T-helper 2 cell treated with Interferon-gamma antibody and Interleukin-4, amounts not matched to agents 100 ng/mL and 5 ng/mL, for 36 hours (primary cell): Measurements from ENCODE around the gene PDXDC1. TPM values are rescaled to one million over a fixed set of nuclear protein-coding genes. Genes with fewer than 3 reads are reported as not detected.
"Not testable (repeated sequence)": the region's sequence is repeated elsewhere in the genome, so short reads cannot be mapped to it uniquely, and the experiment has no call there.

Source experiments
- intact Hi-C: fragments of 100-400 bp; cut with micrococcal nuclease; formaldehyde crosslinking; loops from one replicate; pipeline ENCODE4 v1.15.1; 2023
- total RNA-seq: library from RNA; stranded (reverse); gene quantifications from 2 replicates; pipeline ENCODE4 v1.2.3, GENCODE V29; 2022

The PDXDC1 gene
- total RNA-seq, 1 donor from 2014 or later: 48.7 TPM

- intact Hi-C loops: not testable (repeated sequence)
These were observed 158.0 kb downstream of the PDXDC1 start for GRCh38 chr16:15132719-15133428.

DNA sequence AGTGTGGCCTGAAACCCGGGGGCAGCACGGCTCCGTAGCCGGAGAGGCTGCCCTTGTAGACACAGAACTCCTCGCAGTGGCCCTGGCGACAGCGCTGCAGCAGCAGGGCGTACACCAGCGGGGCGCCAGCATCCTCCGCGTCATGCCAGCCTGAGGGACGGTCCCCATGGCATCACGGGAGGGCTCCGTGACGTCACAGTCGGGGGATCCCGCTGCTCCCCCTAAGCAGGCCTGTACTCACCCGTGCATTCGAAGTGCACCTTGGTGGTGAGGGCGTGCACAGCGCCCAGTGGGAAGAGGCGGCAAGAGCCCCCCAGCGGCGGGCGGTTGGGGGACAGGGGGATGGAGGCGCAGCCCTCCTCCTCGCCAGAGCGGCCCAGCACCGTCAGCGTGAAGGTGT is 158.7 kb downstream of the PDXDC1 start:
- intact Hi-C loops: not testable (repeated sequence)

DNA sequence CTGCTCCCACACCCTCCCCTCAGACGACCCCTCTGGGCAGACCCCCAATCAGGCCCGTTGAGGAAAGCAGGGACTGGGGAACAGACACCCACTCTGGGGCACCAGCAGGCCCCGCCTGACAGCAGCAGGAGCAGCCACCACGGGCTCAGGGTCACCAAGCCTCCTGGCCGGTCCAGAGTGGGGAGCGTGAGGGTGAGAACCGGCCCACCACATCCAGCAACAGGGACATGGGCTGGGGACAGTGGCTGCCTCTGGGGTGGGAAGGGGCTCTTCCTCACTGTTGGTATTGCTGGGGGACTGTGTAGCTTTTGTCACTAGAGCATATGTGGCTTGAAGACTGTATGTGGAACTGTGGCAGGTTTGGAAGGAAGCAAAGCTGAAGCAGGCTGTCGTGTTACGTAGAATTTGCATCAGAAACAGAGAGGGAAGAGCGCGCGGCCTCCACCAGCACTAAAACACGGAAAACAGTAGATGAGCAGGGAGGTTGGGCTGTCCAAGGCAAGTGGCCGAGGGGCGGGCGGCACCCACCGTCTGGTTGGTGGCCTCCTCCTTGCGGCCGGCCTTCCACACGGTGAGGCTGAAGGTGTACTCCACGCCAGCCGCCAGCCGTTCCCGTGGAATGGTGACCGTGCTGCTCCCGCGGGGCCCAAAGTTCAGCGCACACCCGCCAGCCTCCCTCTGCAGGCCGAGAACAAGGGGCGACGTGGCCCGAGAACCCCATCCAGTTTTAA is 160.1 kb downstream of the PDXDC1 start:
- intact Hi-C loops: not testable (repeated sequence)

- intact Hi-C loops: not testable (repeated sequence)
These were observed 160.9 kb downstream of the PDXDC1 start for GRCh38 chr16:15135483-15136360.

GRCh38 chr16:15137514-15137913 is 162.7 kb downstream of the PDXDC1 start:
- intact Hi-C loops: not testable (repeated sequence)

- intact Hi-C loops: not testable (repeated sequence)
These were observed 165.9 kb downstream of the PDXDC1 start for GRCh38 chr16:15140444-15141365.

DNA sequence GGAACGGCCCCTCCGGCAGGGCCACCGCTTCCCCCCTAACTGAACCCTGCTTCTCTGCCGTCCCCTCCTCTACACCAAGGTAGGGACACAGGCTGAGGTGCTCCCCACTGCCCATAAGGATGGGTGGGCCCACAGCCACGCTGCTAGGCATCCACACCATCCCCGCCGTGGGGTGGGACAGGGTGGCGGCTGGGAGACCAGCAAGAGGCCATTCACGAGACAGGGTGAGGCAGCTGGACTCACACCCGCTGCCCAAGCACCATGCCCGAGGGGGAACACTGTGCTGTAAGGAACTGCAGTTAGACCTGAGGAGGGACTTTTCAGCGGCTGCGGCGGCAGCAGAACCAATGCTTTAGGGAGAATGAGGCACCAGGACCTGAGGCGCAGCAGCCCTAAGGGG is 166.8 kb downstream of the PDXDC1 start:
- intact Hi-C loops: no loop called here

- intact Hi-C loops: not testable (repeated sequence)
These were observed 167.5 kb downstream of the PDXDC1 start for GRCh38 chr16:15142107-15142890.

DNA sequence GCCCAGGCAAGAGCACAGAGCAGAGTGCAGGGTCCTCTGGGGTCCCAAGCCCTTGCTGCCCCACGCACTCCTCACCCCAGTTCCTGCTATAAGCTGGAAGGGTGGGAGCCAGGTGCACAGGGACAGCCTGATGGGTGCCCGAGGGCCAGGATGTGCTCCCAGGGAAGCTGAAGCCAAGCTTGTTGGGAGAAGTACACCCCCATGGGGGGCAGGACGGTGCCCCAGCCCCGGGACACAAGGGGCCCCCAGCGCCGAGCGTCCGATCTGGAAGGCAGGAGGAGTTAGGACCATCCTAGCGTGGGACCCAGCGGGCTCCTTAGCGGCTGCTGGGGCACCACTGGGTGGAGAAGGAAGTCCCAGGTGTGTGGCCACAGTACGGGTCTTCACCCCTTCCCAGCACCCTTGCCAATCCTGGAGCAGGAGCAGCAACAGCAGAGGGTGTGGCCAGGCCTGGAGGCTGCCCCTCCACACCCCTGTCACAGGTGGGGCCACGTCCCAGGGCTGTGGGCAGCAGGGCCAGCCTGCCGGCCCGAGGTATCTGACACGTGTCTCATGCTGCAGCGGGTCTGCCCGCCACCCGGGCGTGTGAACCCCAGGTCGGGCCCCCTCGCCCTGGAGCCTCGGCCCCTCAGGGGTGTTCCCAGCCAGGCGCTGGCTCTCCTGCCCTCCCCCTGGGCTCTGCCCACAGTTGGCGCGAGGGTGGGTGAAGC is 168.2 kb downstream of the PDXDC1 start:
- intact Hi-C loops: not testable (repeated sequence)

GRCh38 chr16:15143601-15144091 is 168.8 kb downstream of the PDXDC1 start:
- intact Hi-C loops: not testable (repeated sequence)

GRCh38 chr16:15144092-15144631 is 169.3 kb downstream of the PDXDC1 start:
- intact Hi-C loops: not testable (repeated sequence)

DNA sequence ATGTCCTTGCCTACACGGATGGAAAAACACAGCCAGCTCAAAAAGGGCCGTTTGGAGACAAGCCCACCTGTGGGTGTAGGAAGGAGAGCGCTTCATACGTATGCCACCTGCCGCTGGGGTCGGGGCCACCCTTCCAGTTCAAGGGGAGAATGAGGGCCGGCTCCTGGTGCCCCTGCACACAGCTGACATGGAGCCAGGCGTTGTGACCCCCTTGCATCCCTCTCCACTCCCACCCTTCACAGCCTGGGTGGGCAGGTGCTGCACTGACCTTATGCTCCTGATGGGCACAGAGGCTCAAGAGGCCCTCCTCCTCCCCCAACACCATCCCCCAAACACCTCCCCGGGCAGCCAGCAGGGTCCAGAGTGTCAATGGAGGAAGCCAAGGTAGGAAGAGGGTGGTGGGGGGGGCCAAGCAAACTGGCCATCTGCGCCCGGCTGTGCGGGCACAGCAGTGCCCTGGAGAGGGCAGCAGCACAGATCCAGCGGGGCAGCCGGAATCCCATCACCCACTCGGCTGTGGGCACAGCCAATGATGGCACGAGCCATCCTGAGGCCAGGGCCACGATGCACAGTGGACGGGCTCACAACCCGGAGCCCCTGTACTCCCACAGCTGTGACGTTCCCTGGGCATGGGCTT is 170.1 kb downstream of the PDXDC1 start:
- intact Hi-C loops: not testable (repeated sequence)

DNA sequence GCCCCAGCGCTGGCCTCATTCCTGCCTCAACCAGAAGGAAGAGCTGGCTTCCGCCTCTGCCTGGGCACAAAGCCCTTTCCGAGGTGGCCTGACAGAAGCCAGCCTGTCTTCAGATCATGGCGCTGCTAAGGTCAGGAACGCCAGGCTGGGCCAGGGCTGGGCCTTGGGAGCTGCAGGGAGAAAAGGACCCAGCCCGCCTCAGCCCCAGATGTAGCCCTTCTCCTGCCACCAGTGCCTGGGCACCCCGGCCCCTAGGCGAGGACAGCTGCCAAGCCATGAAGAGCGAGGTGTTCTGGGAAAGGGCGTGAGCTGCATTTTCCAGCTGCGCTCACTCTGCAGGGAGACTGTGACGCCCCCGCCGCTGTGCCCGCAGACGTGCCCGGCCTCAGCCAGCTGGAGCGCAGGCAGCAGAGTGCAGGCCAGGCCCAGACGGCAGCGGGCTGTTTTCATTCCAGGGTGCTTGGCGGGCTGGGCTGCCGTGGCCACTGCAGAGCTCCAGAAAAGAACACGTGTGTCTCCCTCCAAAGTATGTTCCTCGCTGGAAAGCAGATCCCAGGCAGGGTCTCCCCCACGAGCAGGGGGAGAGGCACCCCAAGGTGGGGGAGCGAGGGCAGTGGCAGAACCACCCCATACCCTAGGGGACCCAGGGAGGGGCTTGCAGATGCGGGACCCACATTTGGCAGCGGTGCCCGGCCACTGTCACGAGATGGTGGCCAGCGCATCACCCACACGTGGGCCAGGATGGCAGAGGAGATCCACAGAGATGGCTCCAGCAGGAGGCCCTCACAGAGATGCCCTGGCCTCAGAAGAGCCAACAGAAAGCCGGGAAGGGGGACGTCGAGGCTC is 170.8 kb downstream of the PDXDC1 start:
- intact Hi-C loops: not testable (repeated sequence)

GRCh38 chr16:15146264-15146662 is 171.4 kb downstream of the PDXDC1 start:
- intact Hi-C loops: not testable (repeated sequence)

GRCh38 chr16:15148831-15149230 is 174.0 kb downstream of the PDXDC1 start:
- intact Hi-C loops: not testable (repeated sequence)

GRCh38 chr16:15149260-15149659 is 174.4 kb downstream of the PDXDC1 start:
- intact Hi-C loops: not testable (repeated sequence)

DNA sequence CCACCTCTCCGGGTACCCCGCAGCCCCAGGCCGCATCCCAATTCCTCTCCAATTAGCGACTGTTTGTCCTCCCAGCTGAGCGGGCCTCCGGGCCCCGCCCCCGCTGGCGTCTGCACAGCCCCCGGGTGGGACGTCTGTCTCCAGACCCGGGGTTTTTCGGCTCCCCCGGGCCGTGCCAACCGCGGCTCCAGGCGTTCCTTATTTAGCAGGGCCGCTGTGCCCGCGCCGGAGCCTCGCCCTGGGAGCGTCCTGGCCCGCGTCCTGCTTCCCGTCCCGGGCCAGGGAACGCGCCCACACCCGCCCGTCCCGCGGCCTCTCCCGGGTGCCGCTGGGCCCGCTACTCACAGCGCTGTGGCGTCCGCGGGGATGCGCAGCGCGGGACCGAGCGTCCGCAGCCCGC is 179.2 kb downstream of the PDXDC1 start:
- intact Hi-C loops: not testable (repeated sequence)
